T-helper 1 cell treated with Interleukin-12 subunit alpha and Interleukin-12 subunit beta and Interleukin-4 antibody, amounts not matched to agents 30 μg/mL and 1 μg/mL, for 36 hours (primary cell): Measurements from ENCODE around the gene CCDC51.
"Not testable (repeated sequence)": the region's sequence is repeated elsewhere in the genome, so short reads cannot be mapped to it uniquely, and the experiment has no call there.

ENCODE experiments used
- H3K27ac Mint-ChIP-seq: one replicate; pipeline ENCODE4 v1.8.0; 2021; ENCODE audit warnings: mild to moderate bottlenecking, mixed read lengths
- H3K27me3 Mint-ChIP-seq: one replicate; pipeline ENCODE4 v1.8.0; 2021; ENCODE audit warnings: low read depth, mixed read lengths
- H3K36me3 Mint-ChIP-seq: one replicate; pipeline ENCODE4 v1.8.0; 2021; ENCODE audit warnings: low read depth, mixed read lengths
- H3K4me1 Mint-ChIP-seq: one replicate; pipeline ENCODE4 v1.8.0; 2021; ENCODE audit warnings: low read depth, mixed read lengths
- H3K4me3 Mint-ChIP-seq: one replicate; pipeline ENCODE4 v1.8.0; 2021; ENCODE audit warnings: mild to moderate bottlenecking, moderate library complexity, mixed read lengths
- H3K9me3 Mint-ChIP-seq: one replicate; pipeline ENCODE4 v1.8.0; 2021; ENCODE audit warnings: mixed read lengths

Gene CCDC51

GRCh38 chr3:48439820-48440589, at the start of gene CCDC51, which contains the start of gene TMA7:
Gene CCDC51, minus strand, starts transcription at chr3:48440119. Its CDS starts 4,991 bp downstream, at chr3:48435128.
Gene TMA7, plus strand, starts transcription at chr3:48440257. Its CDS starts 40 bp downstream, at chr3:48440297.
- peaks cover 28% of the 10 kb centered on the region for H3K36me3 Mint-ChIP-seq
- peak within 1 kb of the TSS; percentile 100 for H3K4me3 Mint-ChIP-seq
- H3K4me1 Mint-ChIP-seq = peaks cover 20% of the 10 kb centered on the region
- H3K27ac Mint-ChIP-seq = peak within 1 kb of the TSS; percentile 94
- no peaks in the 10 kb centered on the region for H3K9me3 Mint-ChIP-seq
- no peaks in the 10 kb centered on the region for H3K27me3 Mint-ChIP-seq

DNA sequence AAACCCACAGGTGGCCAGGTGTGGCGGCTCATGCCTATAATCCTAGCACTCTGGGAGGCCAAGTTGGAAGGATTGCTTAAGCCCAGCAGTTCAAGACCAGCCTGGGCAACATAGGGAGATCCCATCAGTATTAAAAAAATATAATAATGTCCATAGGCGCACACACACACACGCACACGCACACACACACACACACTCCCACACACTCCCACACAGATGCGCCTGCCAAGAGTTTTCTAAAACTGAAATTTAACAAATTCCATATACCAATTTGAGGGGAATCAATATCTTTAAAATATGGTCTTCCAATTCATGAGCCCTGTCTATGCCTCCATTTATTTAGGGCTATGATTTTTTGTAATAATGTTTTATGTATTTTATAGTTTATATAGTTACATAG, 47.0 kb upstream of the CCDC51 start:
- H3K4me3 Mint-ChIP-seq = no peak overlapping the region
- H3K9me3 Mint-ChIP-seq = no peaks in the 10 kb centered on the region
- peaks cover 2% of the 10 kb centered on the region for H3K4me1 Mint-ChIP-seq
- no peak overlapping the region for H3K27ac Mint-ChIP-seq
- no peaks in the 10 kb centered on the region for H3K27me3 Mint-ChIP-seq
- peaks cover 8% of the 10 kb centered on the region for H3K36me3 Mint-ChIP-seq

GRCh38 chr3:48482822-48483221, 42.9 kb upstream of the CCDC51 start:
- peaks cover 19% of the 10 kb centered on the region for H3K36me3 Mint-ChIP-seq
- not testable (repeated sequence) for H3K27ac Mint-ChIP-seq, H3K4me3 Mint-ChIP-seq, H3K27me3 Mint-ChIP-seq, H3K9me3 Mint-ChIP-seq
- peaks cover 19% of the 10 kb centered on the region for H3K4me1 Mint-ChIP-seq

DNA sequence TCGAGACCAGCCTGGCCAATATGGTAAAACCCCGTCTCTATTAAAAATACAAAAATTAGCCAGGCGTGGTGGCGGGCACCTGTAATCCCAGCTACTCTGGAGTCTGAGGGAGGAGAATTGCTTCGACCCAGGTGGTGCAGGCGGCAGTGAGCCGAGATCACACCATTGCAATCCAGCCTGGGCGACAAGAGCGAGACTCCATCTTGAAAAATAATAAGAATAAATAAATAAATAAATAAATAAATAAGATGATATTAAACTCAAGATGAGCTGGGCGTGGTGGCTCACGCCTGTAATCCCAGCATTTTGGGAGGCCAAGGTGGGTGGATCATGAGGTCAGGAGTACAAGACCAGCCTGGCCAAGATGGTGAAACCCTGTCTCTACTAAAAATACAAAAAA, 41.0 kb upstream of the CCDC51 start:
- not testable (repeated sequence) for H3K9me3 Mint-ChIP-seq

DNA sequence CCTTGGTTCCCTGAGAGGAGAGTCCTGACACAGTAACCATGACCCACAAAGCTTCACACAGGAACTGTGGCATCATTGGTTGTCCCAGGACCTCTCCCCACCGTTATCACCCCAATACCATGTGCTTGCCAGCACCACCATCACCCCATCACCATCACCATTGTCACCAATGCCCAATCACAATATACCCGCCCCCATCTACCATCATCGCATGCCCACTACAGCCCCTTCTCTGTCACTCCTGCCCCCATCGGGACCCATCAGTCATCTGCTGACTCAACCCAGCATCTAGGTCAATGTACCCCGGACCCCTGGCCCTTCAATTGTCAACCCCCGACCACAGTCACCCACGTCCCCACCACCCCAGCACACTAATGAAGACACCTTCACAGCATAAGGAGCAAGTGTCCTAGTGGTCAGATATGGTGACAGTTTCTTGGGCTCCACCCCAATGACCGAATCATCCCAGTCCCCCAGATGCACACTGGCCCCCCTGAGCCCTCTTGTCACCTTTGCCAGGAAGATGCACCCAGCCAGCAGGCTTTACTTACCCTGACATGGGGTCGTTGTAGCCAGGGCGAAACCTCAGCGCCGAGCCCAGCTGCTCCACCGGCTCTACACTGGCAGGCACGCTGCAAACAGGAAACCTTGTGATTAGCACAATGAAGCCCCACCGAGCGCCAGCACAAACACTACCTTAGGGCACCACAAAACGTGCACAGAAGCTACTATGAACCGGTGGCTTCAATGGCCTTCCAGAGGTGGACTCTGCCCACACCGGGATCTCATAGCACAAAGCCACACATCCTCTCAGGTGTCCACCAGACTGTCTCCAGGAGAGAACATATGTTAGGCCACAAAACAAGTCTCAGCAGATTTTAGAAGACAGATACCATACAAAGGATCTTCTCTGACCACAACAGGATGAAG, 39.0 kb upstream of the CCDC51 start:
- Mint-ChIP-seq H3K9me3 (no peaks in the 10 kb centered on the region), H3K27ac (peak overlapping the region; percentile 98), H3K36me3 (peaks cover 28% of the 10 kb centered on the region), H3K27me3 (no peaks in the 10 kb centered on the region), H3K4me1 (peaks cover 34% of the 10 kb centered on the region), H3K4me3 (peak overlapping the region; percentile 99)

More for the DNA sequence above, 41.0 kb upstream of the CCDC51 start:
- not testable (repeated sequence) for H3K27me3 Mint-ChIP-seq, H3K4me3 Mint-ChIP-seq, H3K27ac Mint-ChIP-seq
- Mint-ChIP-seq H3K4me1 (peaks cover 23% of the 10 kb centered on the region), H3K36me3 (peaks cover 22% of the 10 kb centered on the region)

GRCh38 chr3:48477959-48478520, 38.1 kb upstream of the CCDC51 start:
- Mint-ChIP-seq H3K36me3 (peaks cover 27% of the 10 kb centered on the region), H3K27me3 (no peaks in the 10 kb centered on the region), H3K4me3 (peak overlapping the region; percentile 99), H3K27ac (peak overlapping the region; percentile 98), H3K9me3 (no peaks in the 10 kb centered on the region), H3K4me1 (peaks cover 41% of the 10 kb centered on the region)

DNA sequence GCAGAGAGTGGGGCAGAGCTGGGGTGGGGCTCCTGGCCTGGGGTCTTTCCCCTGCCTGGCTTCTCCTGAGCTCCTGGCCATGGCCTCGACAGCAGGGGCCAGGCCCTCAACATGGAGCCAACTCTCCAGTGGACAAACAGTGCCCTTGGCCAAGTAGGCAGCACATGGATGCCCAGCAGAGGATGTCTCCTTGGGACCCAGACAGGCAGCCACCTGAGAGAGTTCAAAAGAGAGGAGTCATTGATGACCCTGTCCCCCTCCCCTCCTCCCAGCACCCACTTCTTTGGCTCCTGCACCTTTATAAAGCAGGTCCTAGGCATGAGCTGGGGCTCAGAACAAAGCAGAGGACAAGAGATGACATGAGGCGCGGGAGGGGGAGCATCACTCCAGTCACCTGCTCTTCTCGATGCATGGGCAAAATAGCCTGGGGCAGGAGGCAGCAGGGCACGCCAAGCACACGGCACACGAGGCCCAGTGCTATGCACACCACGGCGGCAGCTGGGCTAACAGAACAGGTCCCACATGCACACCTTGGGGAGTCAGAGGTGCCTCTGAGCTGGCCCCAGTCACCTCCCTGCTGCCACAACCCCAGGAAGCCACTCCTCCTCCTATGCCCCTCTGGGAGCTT, 36.6 kb upstream of the CCDC51 start:
- no peak overlapping the region for H3K4me3 Mint-ChIP-seq
- peaks cover 31% of the 10 kb centered on the region for H3K36me3 Mint-ChIP-seq
- peak overlapping the region; percentile 77 for H3K27ac Mint-ChIP-seq
- H3K4me1 Mint-ChIP-seq = peaks cover 45% of the 10 kb centered on the region
- no peaks in the 10 kb centered on the region for H3K27me3 Mint-ChIP-seq
- no peaks in the 10 kb centered on the region for H3K9me3 Mint-ChIP-seq

- Mint-ChIP-seq H3K27me3 (no peaks in the 10 kb centered on the region), H3K4me3 (peak overlapping the region; percentile 45), H3K4me1 (peaks cover 49% of the 10 kb centered on the region), H3K9me3 (no peaks in the 10 kb centered on the region), H3K27ac (peak overlapping the region; percentile 87), H3K36me3 (peaks cover 30% of the 10 kb centered on the region)
These were observed 35.3 kb upstream of the CCDC51 start for GRCh38 chr3:48475188-48475587.

- Mint-ChIP-seq H3K27me3 (no peaks in the 10 kb centered on the region), H3K36me3 (peaks cover 32% of the 10 kb centered on the region), H3K4me3 (peak overlapping the region; percentile 45), H3K9me3 (no peaks in the 10 kb centered on the region), H3K4me1 (peaks cover 51% of the 10 kb centered on the region), H3K27ac (peak overlapping the region; percentile 87)
These were observed 34.7 kb upstream of the CCDC51 start for GRCh38 chr3:48474619-48475018.

- H3K27ac Mint-ChIP-seq = peak overlapping the region; percentile 96
- H3K4me1 Mint-ChIP-seq = peaks cover 54% of the 10 kb centered on the region
- not testable (repeated sequence) for H3K4me3 Mint-ChIP-seq, H3K9me3 Mint-ChIP-seq, H3K27me3 Mint-ChIP-seq
- H3K36me3 Mint-ChIP-seq = peaks cover 34% of the 10 kb centered on the region
These were observed 34.1 kb upstream of the CCDC51 start for GRCh38 chr3:48474031-48474430.

DNA sequence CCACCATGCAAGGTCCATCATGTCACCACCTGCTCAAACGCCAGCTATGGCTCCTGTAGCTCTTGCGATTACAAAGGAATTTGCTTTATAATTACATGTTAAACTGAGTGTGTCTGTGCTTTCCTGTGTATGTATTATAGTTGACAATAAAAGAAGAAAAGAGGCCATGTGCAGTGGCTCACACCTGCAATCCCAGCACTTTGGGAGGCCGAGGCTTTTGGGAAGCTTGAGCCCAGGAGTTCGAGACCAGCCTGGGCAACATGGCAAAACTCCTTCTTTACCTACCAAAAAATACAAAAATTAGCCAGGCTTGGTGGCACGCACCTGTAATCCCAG, 33.7 kb upstream of the CCDC51 start:
- H3K4me3 Mint-ChIP-seq = peak overlapping the region; percentile 85
- H3K27me3 Mint-ChIP-seq = no peaks in the 10 kb centered on the region
- peaks cover 54% of the 10 kb centered on the region for H3K4me1 Mint-ChIP-seq
- H3K27ac Mint-ChIP-seq = peak overlapping the region; percentile 96
- H3K9me3 Mint-ChIP-seq = no peaks in the 10 kb centered on the region
- peaks cover 34% of the 10 kb centered on the region for H3K36me3 Mint-ChIP-seq

DNA sequence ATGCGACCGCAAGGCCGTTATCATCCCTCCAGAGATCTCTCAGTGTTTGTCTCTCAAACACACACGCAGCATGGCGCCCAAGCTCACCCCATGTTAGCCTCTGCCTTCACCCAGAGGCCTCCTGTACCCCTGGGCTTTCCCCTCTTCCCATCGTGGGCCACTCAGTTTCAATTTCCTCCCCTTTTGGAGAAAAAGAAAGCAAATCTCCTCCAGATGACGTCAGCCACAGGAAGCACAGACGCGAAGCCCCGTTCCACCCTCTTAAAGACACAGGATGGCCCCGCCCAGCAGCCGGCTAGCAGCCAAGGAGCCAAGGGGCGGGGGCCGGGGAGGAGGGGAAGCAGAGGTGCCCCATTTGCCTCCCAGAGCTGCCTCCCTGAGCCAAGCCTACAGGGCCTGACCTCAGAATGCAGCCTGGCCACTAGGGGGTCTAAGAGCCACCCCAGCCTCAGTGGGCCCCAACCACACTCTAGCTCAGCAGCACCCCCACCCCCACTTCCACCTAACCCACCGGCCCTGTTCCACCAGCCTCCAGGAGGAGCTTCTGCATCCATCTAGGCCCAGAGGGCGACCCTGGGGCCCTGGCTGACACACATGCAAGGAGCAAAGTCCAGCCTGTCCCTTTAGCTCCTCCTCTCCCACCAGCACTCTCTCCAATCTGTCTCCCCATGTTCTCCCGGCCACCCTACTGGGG, 33.2 kb upstream of the CCDC51 start:
- Mint-ChIP-seq H3K27ac (peak overlapping the region; percentile 96), H3K9me3 (no peaks in the 10 kb centered on the region), H3K27me3 (no peaks in the 10 kb centered on the region), H3K4me3 (peak overlapping the region; percentile 85), H3K4me1 (peaks cover 52% of the 10 kb centered on the region), H3K36me3 (peaks cover 31% of the 10 kb centered on the region)

GRCh38 chr3:48472673-48472922, 32.7 kb upstream of the CCDC51 start:
- Mint-ChIP-seq H3K4me1 (peaks cover 52% of the 10 kb centered on the region), H3K4me3 (peak overlapping the region; percentile 85), H3K27me3 (no peaks in the 10 kb centered on the region), H3K27ac (peak overlapping the region; percentile 96), H3K36me3 (peaks cover 34% of the 10 kb centered on the region), H3K9me3 (no peaks in the 10 kb centered on the region)

GRCh38 chr3:48470286-48470685, 30.4 kb upstream of the CCDC51 start:
- Mint-ChIP-seq H3K4me1 (peaks cover 63% of the 10 kb centered on the region), H3K27me3 (no peaks in the 10 kb centered on the region), H3K9me3 (no peaks in the 10 kb centered on the region), H3K4me3 (peak overlapping the region; percentile 68), H3K27ac (peak overlapping the region; percentile 88), H3K36me3 (peaks cover 48% of the 10 kb centered on the region)
